Progenitor cell of endocrine pancreas (in vitro differentiated cells): ENCODE data around the gene C1orf226. TPM values are rescaled to one million over a fixed set of nuclear protein-coding genes. Genes with fewer than 3 reads are reported as not detected.
"Not testable (repeated sequence)": the region's sequence is repeated elsewhere in the genome, so short reads cannot be mapped to it uniquely, and the experiment has no call there.

ENCODE experiments used
- DNase-seq: peaks from one replicate; pipeline ENCODE4 v3.0.0; 2021; ENCODE audit warnings: low spot score; ENCODE audit not compliant: unreplicated experiment
- H3K27ac Mint-ChIP-seq: 2 replicates; pipeline ENCODE4 v1.8.0; 2021; ENCODE audit warnings: mild to moderate bottlenecking, moderate library complexity, mixed read lengths
- H3K27me3 Mint-ChIP-seq: 2 replicates; pipeline ENCODE4 v1.8.0; 2021; ENCODE audit warnings: mixed read lengths
- H3K36me3 Mint-ChIP-seq: 2 replicates; pipeline ENCODE4 v1.8.0; 2022; ENCODE audit warnings: mixed read lengths; ENCODE audit not compliant: insufficient read depth
- H3K4me1 Mint-ChIP-seq: 2 replicates; pipeline ENCODE4 v1.8.0; 2021; ENCODE audit warnings: low read depth, mixed read lengths
- H3K4me3 Mint-ChIP-seq: 2 replicates; pipeline ENCODE4 v1.8.0; 2021; ENCODE audit warnings: low read depth, mild to moderate bottlenecking, moderate library complexity, mixed read lengths
- H3K9me3 Mint-ChIP-seq: 2 replicates; pipeline ENCODE4 v1.8.0; 2021; ENCODE audit warnings: low read depth, mixed read lengths
- total RNA-seq: library from RNA; stranded (reverse); gene quantifications from 2 replicates; pipeline ENCODE4 v1.2.1, GENCODE V29; 2021
- TF ChIP-seq, protein P1 (sequence below): fragments of 200-600 bp; sonication (generic); IDR thresholded peaks from one replicate; pipeline ENCODE4 v1.5.0; 2021; ENCODE audit warnings: antibody characterized with exemption, mild to moderate bottlenecking; ENCODE audit not compliant: unreplicated experiment

C1orf226 gene
- total RNA-seq, 1 donor from 2014 or later: 6.5 TPM

DNA sequence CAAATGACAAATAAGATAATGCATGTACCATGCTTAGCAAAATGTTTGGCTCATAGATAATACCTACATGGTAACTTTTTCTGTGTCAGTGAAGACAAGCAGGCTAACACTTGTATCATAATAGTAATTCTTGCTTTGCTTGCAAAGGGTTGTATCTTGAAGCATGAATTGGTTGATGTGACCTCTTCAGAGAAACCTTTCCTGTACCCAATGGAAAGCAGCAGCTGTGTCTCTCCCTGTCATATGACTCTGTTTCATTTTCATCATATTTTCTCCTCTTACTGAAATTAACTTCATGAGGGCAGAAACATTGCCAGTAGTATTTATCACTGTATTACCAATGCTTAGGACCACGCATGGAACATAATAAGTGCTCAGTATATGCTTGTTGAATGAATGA is 26.0 kb downstream of the C1orf226 start:
- no peak for DNase-seq
- H3K4me3 Mint-ChIP-seq: no peak overlapping the region
- no peaks in the 10 kb centered on the region for H3K4me1 Mint-ChIP-seq
- TF ChIP-seq, protein P1, sequence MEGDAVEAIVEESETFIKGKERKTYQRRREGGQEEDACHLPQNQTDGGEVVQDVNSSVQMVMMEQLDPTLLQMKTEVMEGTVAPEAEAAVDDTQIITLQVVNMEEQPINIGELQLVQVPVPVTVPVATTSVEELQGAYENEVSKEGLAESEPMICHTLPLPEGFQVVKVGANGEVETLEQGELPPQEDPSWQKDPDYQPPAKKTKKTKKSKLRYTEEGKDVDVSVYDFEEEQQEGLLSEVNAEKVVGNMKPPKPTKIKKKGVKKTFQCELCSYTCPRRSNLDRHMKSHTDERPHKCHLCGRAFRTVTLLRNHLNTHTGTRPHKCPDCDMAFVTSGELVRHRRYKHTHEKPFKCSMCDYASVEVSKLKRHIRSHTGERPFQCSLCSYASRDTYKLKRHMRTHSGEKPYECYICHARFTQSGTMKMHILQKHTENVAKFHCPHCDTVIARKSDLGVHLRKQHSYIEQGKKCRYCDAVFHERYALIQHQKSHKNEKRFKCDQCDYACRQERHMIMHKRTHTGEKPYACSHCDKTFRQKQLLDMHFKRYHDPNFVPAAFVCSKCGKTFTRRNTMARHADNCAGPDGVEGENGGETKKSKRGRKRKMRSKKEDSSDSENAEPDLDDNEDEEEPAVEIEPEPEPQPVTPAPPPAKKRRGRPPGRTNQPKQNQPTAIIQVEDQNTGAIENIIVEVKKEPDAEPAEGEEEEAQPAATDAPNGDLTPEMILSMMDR: no peak
- H3K36me3 Mint-ChIP-seq: no peaks in the 10 kb centered on the region
- H3K9me3 Mint-ChIP-seq: no peaks in the 10 kb centered on the region
- peaks cover 4% of the 10 kb centered on the region for H3K27me3 Mint-ChIP-seq
- H3K27ac Mint-ChIP-seq: no peak overlapping the region

GRCh38 chr1:162412002-162412401 is 30.5 kb downstream of the C1orf226 start, which contains the start of gene SH2D1B:
TSS of gene SH2D1B (minus strand) at chr1:162412136. CDS start at chr1:162412016, 120 bp downstream.
- Mint-ChIP-seq H3K36me3 (no peaks in the 10 kb centered on the region), H3K4me3 (no peak within 1 kb of the TSS), H3K9me3 (peaks cover 10% of the 10 kb centered on the region), H3K27me3 (peaks cover 6% of the 10 kb centered on the region), H3K27ac (no peak within 1 kb of the TSS), H3K4me1 (no peaks in the 10 kb centered on the region)
- TF ChIP-seq, protein P1: no peak
- no peak for DNase-seq

DNA sequence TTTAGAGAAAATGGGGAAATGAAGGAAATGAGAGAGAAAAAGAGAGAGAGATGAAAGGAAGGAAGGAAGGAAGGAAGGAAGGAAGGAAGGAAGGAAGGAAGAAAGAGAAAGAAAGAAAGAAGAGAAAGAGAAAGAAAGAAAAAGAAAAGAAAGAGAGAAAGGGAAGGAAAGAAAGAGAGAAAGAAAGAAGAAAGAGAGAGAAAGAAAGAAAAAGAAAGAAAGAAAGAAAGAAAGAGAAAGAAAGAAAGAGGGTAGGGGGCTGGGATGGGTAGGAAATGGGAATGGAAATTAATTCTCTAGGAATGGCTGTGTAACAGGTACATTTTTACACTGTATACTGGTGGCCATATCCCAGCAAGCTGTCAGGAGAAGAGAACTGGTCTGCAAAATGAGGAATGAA is 34.7 kb downstream of the C1orf226 start:
- TF ChIP-seq, protein P1: no peak
- DNase-seq: no peak
- peaks cover 10% of the 10 kb centered on the region for H3K9me3 Mint-ChIP-seq
- peaks cover 6% of the 10 kb centered on the region for H3K27me3 Mint-ChIP-seq
- H3K27ac Mint-ChIP-seq: no peak overlapping the region
- no peak overlapping the region for H3K4me3 Mint-ChIP-seq
- H3K4me1 Mint-ChIP-seq: no peaks in the 10 kb centered on the region
- no peaks in the 10 kb centered on the region for H3K36me3 Mint-ChIP-seq

DNA sequence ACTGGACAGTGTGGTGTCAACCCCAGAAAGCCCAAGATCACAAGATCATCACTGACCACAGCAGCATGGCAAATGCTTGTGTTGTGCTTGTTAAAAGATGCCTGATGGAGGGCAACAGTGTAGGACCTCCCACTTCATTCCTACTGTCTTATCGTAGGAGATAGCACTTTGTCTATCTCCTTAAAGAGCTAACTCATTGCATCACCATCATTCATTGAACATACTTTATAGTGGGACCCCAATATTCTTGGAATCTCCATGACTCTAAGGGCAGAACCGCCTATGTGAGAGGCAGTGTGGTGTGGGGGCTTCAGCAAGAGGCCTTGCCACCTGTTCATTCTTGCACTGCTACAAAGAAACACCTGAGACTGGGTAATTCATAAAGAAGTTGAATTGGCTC is 35.4 kb downstream of the C1orf226 start:
- Mint-ChIP-seq H3K36me3 (no peaks in the 10 kb centered on the region), H3K4me1 (no peaks in the 10 kb centered on the region), H3K27ac (no peak overlapping the region), H3K4me3 (no peak overlapping the region), H3K27me3 (peaks cover 2% of the 10 kb centered on the region), H3K9me3 (peaks cover 10% of the 10 kb centered on the region)
- TF ChIP-seq, protein P1: no peak
- DNase-seq: no peak

DNA sequence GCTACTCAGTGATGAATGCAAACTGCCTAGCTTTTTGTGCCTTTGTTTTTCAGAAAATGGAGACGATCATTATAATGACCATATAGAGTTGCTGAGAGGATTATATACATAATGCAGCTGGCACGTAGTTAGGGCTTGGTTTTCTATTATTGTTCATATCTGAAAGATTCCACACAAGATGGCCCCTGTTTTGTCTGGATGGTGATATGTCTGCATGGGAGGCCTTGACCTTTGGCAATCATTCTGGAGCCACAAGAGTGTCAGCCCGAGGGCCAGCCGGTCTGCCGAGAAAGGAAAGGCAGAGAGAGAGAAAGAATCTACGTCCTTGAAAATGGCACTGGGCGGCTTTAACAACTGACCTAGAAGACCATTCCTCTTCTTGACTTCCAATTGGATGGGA is 36.1 kb downstream of the C1orf226 start:
- TF ChIP-seq, protein P1: no peak

GRCh38 chr1:162418584-162418983 is 37.1 kb downstream of the C1orf226 start:
- H3K9me3 Mint-ChIP-seq: peaks cover 15% of the 10 kb centered on the region
- DNase-seq, H3K4me1 Mint-ChIP-seq, H3K36me3 Mint-ChIP-seq, H3K27ac Mint-ChIP-seq, H3K27me3 Mint-ChIP-seq, H3K4me3 Mint-ChIP-seq: not testable (repeated sequence)

More for the DNA sequence above, 36.1 kb downstream of the C1orf226 start:
- no peak overlapping the region for H3K4me3 Mint-ChIP-seq
- peaks cover 2% of the 10 kb centered on the region for H3K27me3 Mint-ChIP-seq
- H3K9me3 Mint-ChIP-seq: peaks cover 10% of the 10 kb centered on the region
- DNase-seq: no peak
- H3K4me1 Mint-ChIP-seq: no peaks in the 10 kb centered on the region
- no peaks in the 10 kb centered on the region for H3K36me3 Mint-ChIP-seq
- no peak overlapping the region for H3K27ac Mint-ChIP-seq

- not testable (repeated sequence) for H3K27me3 Mint-ChIP-seq, H3K27ac Mint-ChIP-seq, H3K4me3 Mint-ChIP-seq, DNase-seq, H3K4me1 Mint-ChIP-seq, H3K36me3 Mint-ChIP-seq
- H3K9me3 Mint-ChIP-seq: peaks cover 19% of the 10 kb centered on the region
Observed at GRCh38 chr1:162419450-162419931, 38.0 kb downstream of the C1orf226 start.
